HTR-8/SVneo (cell line): ENCODE measurements around the gene C10orf105.

Experiments
- DNase-seq: peaks from one replicate; pipeline ENCODE4 v3.0.0; 2011; ENCODE audit warnings: low spot score, mixed read lengths; ENCODE audit not compliant: insufficient read length
- FAIRE-seq: peaks from 2 replicates; lab custom pipeline; 2011; peaks lifted over from hg19 to GRCh38; lab: Jason Lieb, UNC

Gene C10orf105, protein sequence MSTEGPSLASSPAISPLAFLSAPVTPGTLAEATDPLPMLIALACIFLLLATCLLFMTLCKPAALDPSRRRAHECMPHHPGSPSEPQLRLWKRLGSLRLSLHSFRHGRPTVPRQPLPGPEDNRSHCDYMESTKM

GRCh38 chr10:71719464-71720201 lies at the start of gene C10orf105:
C10orf105 (minus strand) TSS chr10:71719778; CDS start chr10:71716337, 3,441 bp downstream.
- DNase-seq: no peak
- no peak for FAIRE-seq

GRCh38 chr10:71767420-71768035 lies 48.0 kb upstream of the C10orf105 start:
- peak; percentile 39 for DNase-seq
- no peak for FAIRE-seq

GRCh38 chr10:71766717-71767419 lies 47.3 kb upstream of the C10orf105 start:
- FAIRE-seq (peak; percentile 97), DNase-seq (peak; percentile 88)

DNA sequence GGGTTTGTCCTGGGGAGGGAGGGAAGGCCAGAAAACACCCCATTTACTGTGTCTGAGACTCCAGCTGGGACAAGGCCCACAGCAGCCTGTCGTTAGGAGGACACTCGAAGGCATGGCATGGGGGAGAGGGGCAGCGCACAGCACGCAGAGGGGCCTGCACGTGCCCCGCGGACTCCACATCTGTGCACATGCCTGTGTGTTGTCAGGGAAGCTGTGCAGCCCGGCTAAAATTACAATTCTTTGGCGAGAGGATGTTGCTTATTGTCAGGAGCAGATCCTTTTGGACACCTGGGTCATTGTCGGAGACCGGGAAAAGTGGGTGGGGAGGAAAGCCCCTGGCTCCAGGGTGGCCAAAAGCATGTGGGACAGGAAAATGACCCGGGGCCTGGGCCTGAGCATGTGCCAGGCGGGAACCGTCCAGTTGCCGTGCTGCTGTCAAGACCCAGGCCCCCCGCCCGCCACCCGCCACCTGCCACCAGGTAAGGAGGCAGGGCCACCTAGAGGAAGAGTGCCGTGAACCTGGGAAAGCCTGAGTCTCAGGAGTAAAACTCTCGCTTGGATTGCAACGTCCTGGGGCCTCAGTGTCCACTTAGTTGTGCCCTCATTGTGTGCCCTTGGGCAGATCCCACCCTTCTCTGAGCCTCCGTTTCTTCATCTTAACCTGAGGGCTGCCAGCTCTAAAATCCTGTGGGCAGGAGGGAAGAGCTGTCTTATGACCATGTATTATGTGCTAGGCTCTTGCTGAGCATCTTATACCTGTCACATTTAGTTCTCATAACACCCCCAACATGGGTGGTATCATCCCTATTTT lies 46.5 kb upstream of the C10orf105 start:
- no peak for DNase-seq
- no peak for FAIRE-seq

DNA sequence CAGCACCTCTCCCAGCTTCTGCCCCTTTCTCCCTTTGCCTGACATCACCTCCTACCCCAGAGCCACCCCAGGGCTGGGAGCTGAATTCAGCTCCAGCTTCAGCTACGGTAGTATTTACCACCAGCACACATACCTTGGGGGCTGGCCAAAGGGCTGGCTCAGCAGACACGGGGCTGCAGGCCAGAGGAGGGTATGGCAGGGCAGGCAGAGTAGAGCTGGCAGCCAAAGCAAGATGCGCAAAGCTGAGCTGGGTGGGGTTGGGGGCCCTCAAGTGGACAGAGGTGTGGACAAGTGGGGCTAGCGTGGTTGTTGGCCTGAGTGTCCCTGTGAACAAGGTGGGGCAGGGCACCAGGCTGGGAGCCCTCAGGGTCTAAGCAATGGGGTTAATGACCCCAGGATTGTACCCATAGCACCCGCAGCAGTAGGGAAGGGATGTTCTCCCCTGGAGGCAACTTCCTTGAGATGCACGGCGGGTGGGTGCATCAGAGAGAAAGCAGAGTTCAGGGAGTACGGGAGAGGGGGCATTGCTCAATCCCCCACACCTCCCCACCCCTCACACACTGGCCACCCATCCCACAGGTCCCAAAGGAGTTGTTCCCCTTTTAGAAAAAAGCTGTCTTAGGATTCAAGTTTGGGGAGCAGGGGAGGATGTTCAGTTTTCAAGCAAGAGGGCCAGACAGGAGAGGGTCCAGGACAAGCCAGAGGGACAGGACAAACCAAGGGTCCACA lies 45.8 kb upstream of the C10orf105 start:
- DNase-seq (peak; percentile 22), FAIRE-seq (peak; percentile 31)

GRCh38 chr10:71763352-71764127 lies 44.0 kb upstream of the C10orf105 start:
- DNase-seq (no peak), FAIRE-seq (no peak)

GRCh38 chr10:71762324-71762723 lies 42.7 kb upstream of the C10orf105 start:
- FAIRE-seq (no peak), DNase-seq (no peak)

DNA sequence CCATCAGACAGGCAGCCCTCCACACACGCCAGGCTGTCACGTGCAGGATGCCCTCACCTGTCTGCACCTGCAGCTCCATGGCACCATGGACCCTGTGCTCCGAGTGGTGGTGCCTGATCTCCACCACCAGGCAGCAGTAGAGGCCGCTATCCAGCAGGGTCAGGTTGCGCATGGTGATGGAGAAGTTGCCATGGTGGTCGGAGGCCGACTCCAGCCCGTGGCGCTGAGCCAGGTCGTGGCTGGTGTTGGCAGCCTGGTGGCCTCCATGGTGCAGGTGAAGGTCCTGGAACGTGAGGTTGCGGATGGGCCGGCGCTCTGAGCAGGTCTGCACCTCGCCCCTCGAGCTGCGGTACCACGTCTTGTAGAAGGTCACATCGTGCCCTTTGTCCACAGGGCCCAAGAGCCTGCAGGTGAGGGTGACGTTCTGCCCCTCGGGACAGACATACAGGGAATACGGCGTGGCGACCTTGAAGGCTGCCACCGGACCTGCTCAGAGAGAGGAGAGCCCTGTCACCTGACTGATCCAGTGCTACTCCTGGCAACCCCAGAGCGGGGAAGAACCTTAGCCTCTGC lies 42.0 kb upstream of the C10orf105 start:
- no peak for FAIRE-seq
- no peak for DNase-seq

DNA sequence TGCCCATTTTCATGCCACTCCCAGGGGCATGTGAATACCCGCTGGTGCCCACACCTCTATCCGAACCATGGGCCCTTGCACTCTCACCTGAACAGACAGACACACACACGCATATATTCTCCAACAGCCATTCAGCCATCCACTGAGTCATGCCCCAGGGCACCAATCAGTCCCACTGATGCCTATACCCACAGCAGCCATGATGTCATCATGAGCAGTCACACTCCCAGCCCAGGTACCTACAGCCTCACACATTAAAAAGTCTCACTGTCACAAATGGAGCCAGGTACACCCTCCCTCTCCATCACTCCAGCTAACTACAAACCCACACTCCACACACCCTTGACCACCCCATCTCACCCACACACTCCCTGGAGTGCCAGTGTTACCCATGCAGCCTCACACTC lies 41.5 kb upstream of the C10orf105 start:
- FAIRE-seq: peak; percentile 36
- no peak for DNase-seq

DNA sequence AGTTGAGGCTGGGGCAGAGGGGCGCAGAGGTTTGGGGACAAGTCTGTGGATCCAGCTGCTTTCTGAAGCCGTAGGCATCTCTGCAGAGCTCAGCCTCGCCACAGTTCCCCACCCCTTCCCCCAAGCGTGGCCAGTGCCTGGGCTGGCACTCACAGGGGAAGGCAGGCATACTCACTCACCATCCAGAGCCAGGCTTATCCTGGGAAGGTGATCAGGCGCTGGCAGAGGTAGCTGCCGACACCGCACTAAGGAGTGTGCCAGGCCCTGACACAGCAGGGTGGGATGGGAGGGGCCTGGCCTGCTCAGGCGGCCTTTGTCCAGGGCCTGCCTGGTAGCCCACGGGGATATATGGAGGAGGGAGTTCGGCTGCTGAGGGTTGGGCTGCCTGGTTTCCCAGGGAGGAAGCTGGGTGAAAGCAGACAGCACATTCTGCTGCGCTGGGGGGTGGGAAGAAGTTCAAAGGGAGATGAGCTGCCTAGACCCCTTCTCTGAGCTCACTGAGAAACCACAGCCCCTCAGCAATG lies 37.9 kb upstream of the C10orf105 start:
- no peak for DNase-seq
- FAIRE-seq: peak; percentile 28

DNA sequence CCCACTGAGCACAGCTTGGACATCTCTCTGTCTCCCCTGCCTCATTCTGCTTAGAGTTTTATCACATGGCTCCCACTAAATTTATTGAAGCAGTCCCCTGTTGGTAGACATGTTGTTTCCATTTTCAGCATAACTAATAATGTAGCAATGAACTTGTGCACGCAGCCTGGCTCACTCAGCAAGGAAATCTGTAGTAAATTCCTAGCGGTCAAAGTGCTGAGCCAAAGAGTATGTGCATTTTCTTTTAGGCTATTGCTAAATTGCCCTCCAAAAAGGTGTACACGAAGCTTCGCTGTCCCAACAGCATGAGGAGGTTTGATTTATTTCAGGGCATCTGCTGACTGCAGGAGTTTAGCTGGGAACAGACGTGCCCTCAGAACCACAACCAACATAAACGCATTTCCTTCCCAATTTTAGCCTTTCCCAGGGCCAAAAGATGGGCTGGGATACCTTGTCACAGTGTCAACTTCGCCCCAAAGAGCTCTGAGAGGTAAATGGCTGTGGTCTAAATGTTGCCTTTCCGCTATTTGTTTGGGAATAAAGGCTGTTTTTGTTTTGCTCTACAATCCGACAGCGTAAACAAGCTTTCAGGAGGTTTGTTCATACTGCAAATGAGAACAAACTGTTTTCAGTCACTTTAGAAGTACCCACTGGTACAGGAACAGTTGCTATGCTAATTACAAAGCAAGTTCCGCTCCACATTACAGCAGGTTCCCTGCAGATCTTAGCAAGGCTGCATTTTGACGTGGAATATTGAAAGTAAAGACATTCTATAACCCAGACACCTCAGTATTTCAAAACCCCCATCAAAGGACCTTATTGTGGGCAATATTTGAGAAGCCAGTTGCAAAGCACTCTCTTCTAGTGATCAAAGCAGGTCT lies 37.0 kb upstream of the C10orf105 start:
- FAIRE-seq: no peak
- no peak for DNase-seq

GRCh38 chr10:71755179-71755879 lies 35.8 kb upstream of the C10orf105 start:
- no peak for DNase-seq
- no peak for FAIRE-seq

DNA sequence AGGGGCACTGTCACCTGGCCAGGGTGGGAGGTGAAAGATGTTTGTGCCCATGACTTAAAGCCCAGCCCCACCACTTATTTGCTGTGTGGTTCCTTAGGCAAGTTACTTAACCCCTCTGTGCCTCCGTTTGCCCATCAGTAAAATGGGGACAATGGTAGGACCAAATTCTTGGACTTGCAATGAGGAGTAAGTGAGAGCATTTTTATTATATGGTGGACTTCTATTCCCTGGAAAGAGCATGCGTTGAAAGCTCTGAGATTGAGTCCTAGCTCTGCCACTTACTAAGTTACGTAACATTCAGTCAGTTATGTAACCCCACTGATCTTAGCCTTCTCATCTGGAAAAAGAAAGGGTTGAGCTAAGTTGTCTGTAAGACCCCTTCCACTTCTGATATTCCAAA lies 35.0 kb upstream of the C10orf105 start:
- DNase-seq: no peak

DNA sequence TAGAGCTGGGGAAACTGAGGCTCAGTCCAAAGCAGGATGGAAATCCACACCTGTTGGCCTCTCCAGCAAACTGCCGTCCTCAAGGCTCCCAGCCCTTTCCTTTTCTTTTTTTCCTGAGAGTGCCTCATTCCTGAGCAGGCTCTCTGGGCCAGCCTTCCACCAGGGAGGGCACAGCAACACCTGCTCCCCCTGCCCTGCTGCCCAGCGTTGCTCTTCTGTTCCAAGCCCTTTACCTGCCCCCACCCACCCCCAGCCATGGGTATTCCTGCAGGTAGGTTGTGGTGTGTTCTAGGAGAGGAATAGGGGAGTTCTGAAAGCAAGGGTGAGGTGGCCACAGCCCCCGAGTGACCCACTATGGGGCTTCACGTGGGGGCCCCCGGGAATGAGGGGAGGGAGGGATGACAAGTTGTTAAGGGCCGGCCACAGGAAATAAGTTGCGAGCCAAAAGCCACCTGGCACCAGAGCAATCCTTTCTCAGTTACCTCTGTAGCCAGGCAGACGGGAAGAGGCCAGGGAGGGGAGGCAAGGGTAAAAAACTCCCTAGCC lies 34.5 kb upstream of the C10orf105 start:
- FAIRE-seq (no peak), DNase-seq (no peak)

More for the DNA sequence above, 35.0 kb upstream of the C10orf105 start:
- FAIRE-seq: no peak

DNA sequence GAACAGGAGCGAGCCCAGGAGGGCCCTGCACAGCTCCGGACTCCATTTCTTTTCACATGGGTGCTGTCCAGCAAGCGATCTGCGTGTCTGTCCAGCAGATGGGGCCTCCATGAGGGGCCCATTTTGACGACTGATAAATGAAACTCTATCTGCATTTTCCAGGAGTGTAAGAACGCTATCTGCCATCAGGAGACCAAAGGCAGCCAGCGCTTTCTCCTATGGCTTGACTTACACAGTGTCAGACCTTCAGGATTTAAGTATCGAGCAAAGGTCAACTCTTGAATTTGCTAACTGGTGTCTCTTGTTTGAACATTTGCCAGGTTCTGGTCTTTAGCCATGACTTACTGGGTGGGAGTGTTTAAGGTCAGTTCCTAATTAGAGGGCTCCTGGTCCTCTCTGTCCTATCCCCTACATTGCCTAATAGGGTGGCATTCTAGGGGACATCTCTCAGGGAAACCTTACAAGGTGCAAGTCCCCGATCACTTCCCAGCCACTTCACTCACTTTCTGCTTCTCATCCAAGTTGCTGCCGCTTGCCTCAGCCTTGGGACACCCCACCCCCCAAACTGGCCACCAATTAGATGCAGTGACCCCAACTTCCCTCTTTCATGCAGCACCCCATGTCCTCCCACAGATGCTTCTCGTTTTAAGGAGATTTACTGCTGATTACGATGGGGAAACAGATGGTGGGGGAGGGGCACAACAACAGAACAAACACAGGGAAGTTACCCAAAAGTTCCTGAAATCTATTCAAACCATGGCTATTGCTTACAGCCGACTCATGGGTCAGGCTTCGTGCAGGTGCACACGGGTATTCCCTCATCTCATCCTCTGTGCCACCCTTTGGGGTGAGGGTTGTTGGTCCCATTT lies 33.7 kb upstream of the C10orf105 start:
- DNase-seq (no peak), FAIRE-seq (no peak)
